BLaER1 (cell line): ENCODE results near the gene NHERF1.

Experiments
- H3K27ac ChIP-seq: shearing (Covaris generic); formaldehyde crosslinking; 2 replicates; pipeline ENCODE4 v1.8.1; 2022
- H3K27me3 ChIP-seq: shearing (Covaris generic); formaldehyde crosslinking; 2 replicates; pipeline ENCODE4 v1.8.1; 2022
- H3K36me3 ChIP-seq: shearing (Covaris generic); formaldehyde crosslinking; 2 replicates; pipeline ENCODE4 v1.8.1; 2022
- H3K4me1 ChIP-seq: shearing (Covaris generic); formaldehyde crosslinking; 2 replicates; pipeline ENCODE4 v1.8.1; 2022
- H3K4me2 ChIP-seq: shearing (Covaris generic); formaldehyde crosslinking; 2 replicates; pipeline ENCODE4 v1.8.1; 2022
- H3K4me3 ChIP-seq: shearing (Covaris generic); formaldehyde crosslinking; 2 replicates; pipeline ENCODE4 v1.8.1; 2022
- H3K9ac ChIP-seq: shearing (Covaris generic); formaldehyde crosslinking; 2 replicates; pipeline ENCODE4 v1.8.1; 2022
- H3K9me3 ChIP-seq: shearing (Covaris generic); formaldehyde crosslinking; 2 replicates; pipeline ENCODE4 v1.8.1; 2022
- H4K20me1 ChIP-seq: shearing (Covaris generic); formaldehyde crosslinking; 2 replicates; pipeline ENCODE4 v1.8.1; 2022
- Cebpa-rat ChIP-seq: shearing (Covaris generic); IDR thresholded peaks from 2 replicates; pipeline ENCODE4 v1.8.1; 2022

The NHERF1 gene

DNA sequence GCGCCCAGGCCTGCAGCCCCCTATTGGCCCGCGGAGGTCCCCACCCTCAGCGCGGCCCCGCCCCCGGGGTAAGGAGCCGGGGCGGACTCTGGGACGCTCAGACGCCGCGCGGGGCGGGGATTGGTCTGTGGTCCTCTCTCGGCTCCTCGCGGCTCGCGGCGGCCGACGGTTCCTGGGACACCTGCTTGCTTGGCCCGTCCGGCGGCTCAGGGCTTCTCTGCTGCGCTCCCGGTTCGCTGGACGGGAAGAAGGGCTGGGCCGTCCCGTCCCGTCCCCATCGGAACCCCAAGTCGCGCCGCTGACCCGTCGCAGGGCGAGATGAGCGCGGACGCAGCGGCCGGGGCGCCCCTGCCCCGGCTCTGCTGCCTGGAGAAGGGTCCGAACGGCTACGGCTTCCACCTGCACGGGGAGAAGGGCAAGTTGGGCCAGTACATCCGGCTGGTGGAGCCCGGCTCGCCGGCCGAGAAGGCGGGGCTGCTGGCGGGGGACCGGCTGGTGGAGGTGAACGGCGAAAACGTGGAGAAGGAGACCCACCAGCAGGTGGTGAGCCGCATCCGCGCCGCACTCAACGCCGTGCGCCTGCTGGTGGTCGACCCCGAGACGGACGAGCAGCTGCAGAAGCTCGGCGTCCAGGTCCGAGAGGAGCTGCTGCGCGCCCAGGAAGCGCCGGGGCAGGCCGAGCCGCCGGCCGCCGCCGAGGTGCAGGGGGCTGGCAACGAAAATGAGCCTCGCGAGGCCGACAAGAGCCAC lies at the start of gene NHERF1:
NHERF1 (plus strand) TSS at position 100 of the 750 bp plus-strand sequence; CDS start at position 319, 219 bp downstream.
- peak within 1 kb of the TSS; percentile 96 for H3K4me3 ChIP-seq
- peak within 1 kb of the TSS; percentile 93 for H3K9ac ChIP-seq
- peaks cover 79% of the 10 kb centered on the region for H3K4me1 ChIP-seq
- peak within 1 kb of the TSS; percentile 100 for H3K4me2 ChIP-seq
- peak within 1 kb of the TSS; percentile 89 for H3K27ac ChIP-seq
- H3K27me3 ChIP-seq, result peaks cover 31% of the 10 kb centered on the region; the same call in 1 of the 2 replicates
- no peaks in the 10 kb centered on the region for H3K9me3 ChIP-seq
- H3K36me3 ChIP-seq, result peaks cover 7% of the 10 kb centered on the region; the same call in 1 of the 2 replicates
- H4K20me1 ChIP-seq, result peaks cover 52% of the 10 kb centered on the region
- no peak for TF ChIP-seq Cebpa-rat

DNA sequence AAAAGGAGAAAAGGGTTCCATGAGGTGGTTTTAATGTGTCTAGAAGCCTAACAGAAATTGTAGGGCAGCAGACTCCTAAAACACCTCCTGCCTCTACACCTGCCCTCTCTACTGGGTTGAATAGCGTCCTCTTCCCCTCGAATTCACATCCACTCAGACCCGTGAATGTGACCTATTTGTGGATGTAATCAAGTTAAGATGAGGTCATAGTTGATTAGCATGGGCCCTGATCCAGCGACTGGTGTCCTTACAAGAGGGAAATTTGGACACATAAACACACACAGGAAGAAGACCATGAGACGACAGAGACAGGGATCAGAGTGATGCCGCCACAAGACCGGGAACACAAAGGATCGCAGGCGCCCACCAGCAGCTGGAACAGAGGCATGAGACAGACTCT lies 49.2 kb upstream of the NHERF1 start:
- Histone ChIP-seq H3K27ac (no peak overlapping the region), H3K27me3 (no peaks in the 10 kb centered on the region), H3K4me1 (peaks cover 6% of the 10 kb centered on the region), H3K36me3 (no peaks in the 10 kb centered on the region), H3K4me3 (no peak overlapping the region), H3K9ac (no peak overlapping the region), H4K20me1 (no peaks in the 10 kb centered on the region), H3K4me2 (no peak overlapping the region), H3K9me3 (no peaks in the 10 kb centered on the region)
- no peak for TF ChIP-seq Cebpa-rat

GRCh38 chr17:74702116-74702871 lies 46.1 kb upstream of the NHERF1 start:
- TF ChIP-seq Cebpa-rat, result no peak
- Histone ChIP-seq H3K9me3 (no peaks in the 10 kb centered on the region), H3K36me3 (no peaks in the 10 kb centered on the region), H3K4me1 (peaks cover 6% of the 10 kb centered on the region), H3K27me3 (no peaks in the 10 kb centered on the region), H4K20me1 (no peaks in the 10 kb centered on the region), H3K9ac (no peak overlapping the region), H3K27ac (no peak overlapping the region), H3K4me2 (no peak overlapping the region), H3K4me3 (no peak overlapping the region)

DNA sequence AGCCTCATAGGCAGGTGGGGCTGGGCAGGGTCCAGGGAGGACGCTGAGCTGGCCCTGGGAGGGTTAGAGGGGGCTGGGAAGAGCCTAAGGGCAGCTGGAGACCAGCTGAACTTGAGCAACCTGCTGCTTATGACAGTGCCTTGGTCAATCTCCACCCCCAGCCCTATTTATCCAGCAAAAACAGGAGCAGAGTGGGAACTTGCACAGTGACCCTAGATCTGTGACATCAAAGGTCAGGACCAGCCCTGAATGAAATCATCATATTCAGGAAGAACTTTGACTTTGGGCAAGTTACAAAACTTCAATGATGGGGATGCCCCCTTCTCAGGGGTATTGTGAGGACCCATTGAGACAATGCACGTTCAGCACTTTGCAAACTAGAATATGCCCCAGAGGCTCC lies 45.1 kb upstream of the NHERF1 start:
- Histone ChIP-seq H3K27me3 (no peaks in the 10 kb centered on the region), H4K20me1 (no peaks in the 10 kb centered on the region), H3K4me2 (no peak overlapping the region), H3K9ac (no peak overlapping the region), H3K4me3 (no peak overlapping the region), H3K36me3 (no peaks in the 10 kb centered on the region), H3K27ac (no peak overlapping the region), H3K9me3 (no peaks in the 10 kb centered on the region), H3K4me1 (no peaks in the 10 kb centered on the region)
- TF ChIP-seq Cebpa-rat, result no peak

DNA sequence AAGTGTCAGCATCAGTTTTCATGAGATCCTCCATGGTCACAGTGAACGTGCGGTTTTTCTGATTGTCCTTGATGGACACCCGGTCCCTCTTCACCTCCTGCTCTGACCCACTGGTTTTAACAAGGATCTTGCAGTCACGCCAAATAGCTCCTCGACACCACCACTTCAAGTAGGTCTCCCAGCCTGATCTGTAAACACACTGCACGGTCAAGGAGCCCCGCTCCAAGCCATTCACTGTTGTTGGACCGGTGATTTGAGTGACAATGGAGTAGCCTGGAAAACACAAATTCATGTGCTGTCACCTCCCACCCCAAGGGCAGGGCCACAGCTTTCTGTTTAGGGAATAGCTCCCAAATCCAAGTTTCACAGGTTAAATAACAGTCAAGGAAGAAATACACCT lies 43.9 kb upstream of the NHERF1 start:
- H3K36me3 ChIP-seq, result no peaks in the 10 kb centered on the region
- no peak overlapping the region for H3K27ac ChIP-seq
- H3K4me2 ChIP-seq, result no peak overlapping the region
- TF ChIP-seq Cebpa-rat, result no peak
- H3K9ac ChIP-seq, result no peak overlapping the region
- no peaks in the 10 kb centered on the region for H3K9me3 ChIP-seq
- H3K4me1 ChIP-seq, result no peaks in the 10 kb centered on the region
- no peaks in the 10 kb centered on the region for H4K20me1 ChIP-seq
- no peak overlapping the region for H3K4me3 ChIP-seq
- no peaks in the 10 kb centered on the region for H3K27me3 ChIP-seq

GRCh38 chr17:74711058-74711824 lies 37.2 kb upstream of the NHERF1 start:
- no peak overlapping the region for H3K4me2 ChIP-seq
- H3K27ac ChIP-seq, result no peak overlapping the region
- H3K36me3 ChIP-seq, result no peaks in the 10 kb centered on the region
- no peaks in the 10 kb centered on the region for H3K9me3 ChIP-seq
- no peak overlapping the region for H3K9ac ChIP-seq
- no peaks in the 10 kb centered on the region for H4K20me1 ChIP-seq
- H3K27me3 ChIP-seq, result no peaks in the 10 kb centered on the region
- no peak for TF ChIP-seq Cebpa-rat
- H3K4me3 ChIP-seq, result no peak overlapping the region
- peaks cover 14% of the 10 kb centered on the region for H3K4me1 ChIP-seq

GRCh38 chr17:74712301-74712700 lies 36.1 kb upstream of the NHERF1 start:
- H4K20me1 ChIP-seq, result no peaks in the 10 kb centered on the region
- H3K4me2 ChIP-seq, result peak overlapping the region; percentile 51
- TF ChIP-seq Cebpa-rat, result no peak
- H3K27ac ChIP-seq, result no peak overlapping the region
- H3K36me3 ChIP-seq, result no peaks in the 10 kb centered on the region
- no peaks in the 10 kb centered on the region for H3K27me3 ChIP-seq
- H3K9ac ChIP-seq, result no peak overlapping the region
- H3K4me1 ChIP-seq, result peaks cover 14% of the 10 kb centered on the region
- no peak overlapping the region for H3K4me3 ChIP-seq
- H3K9me3 ChIP-seq, result no peaks in the 10 kb centered on the region

DNA sequence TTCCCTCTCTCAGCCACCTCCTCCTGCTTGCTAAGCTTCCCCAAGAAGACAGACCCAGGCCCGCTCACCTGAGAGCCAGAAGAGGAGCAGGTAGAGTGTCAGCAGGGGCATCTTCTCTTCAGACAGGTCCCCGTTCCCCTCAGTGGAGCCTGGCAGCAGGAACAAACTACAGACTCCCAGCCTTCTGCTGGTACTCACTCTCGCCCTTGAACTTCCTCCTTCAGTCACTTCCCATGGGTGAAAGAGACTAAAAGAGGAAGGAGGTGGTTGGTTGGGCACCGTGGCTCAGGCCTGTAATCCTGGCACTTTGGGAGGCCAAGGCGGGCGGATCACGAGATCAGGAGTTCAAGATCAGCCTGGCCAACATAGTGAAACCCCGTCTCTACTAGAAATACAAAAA lies 35.7 kb upstream of the NHERF1 start, which contains the start of gene CD300LF:
CD300LF (minus strand) TSS at position 168 of the 400 bp plus-strand sequence; CDS start at position 111, 57 bp downstream.
- Histone ChIP-seq H3K27ac (no peak within 1 kb of the TSS), H3K9ac (no peak within 1 kb of the TSS), H3K4me3 (no peak within 1 kb of the TSS), H3K36me3 (no peaks in the 10 kb centered on the region), H3K27me3 (no peaks in the 10 kb centered on the region), H3K9me3 (no peaks in the 10 kb centered on the region), H4K20me1 (no peaks in the 10 kb centered on the region), H3K4me1 (peaks cover 14% of the 10 kb centered on the region), H3K4me2 (peak within 1 kb of the TSS; percentile 51)
- no peak for TF ChIP-seq Cebpa-rat

DNA sequence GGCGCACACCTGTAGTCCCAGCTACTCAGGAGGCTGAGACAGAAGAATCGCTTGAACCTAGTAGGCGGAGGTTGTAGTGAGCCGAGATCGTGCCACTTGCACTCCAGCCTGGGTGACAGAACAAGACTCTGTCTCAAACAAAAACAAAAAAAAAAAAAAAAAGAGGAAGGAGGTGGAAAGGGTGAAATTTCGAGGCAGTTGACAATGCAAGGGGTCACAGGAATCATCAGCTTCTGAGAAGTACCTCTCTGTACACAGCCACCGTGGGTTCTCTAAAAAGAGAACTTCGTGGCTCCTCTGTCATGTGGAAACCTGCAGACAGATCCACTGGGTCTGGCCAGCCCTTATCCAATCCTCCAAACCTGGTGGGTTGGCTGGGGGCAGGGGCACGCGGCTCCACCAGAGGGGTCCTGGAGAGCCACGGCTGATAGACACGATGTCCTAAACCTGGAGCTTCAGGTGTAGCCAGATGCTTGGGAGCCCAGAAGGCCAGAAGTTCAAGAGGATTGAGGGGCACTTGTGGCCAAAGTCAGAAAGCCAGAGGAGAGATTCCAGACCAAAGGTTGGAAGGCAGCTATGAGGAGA lies 35.2 kb upstream of the NHERF1 start:
- Histone ChIP-seq H3K9ac (no peak overlapping the region), H3K4me2 (peak overlapping the region; percentile 51), H4K20me1 (no peaks in the 10 kb centered on the region), H3K9me3 (no peaks in the 10 kb centered on the region), H3K4me1 (peaks cover 14% of the 10 kb centered on the region), H3K4me3 (no peak overlapping the region), H3K27me3 (no peaks in the 10 kb centered on the region), H3K27ac (no peak overlapping the region), H3K36me3 (no peaks in the 10 kb centered on the region)
- no peak for TF ChIP-seq Cebpa-rat
